Stimulated activated CD8-positive, alpha-beta memory T cell treated with anti-CD3 and anti-CD28 coated beads, Interleukin-7, amount 100 ng/mL, for 4 hours (primary cell): ENCODE measurements around the gene RNASEH2A.
A peak's percentile ranks its signal among the peaks of the same experiment; 100 is the strongest.
"Not testable (repeated sequence)": the region's sequence is repeated elsewhere in the genome, so short reads cannot be mapped to it uniquely, and the experiment has no call there.

Source experiments
- DNase-seq, 2 donors: peaks; one replicate each; pipeline ENCODE4 v3.0.0-alpha.2; 2020; ENCODE audit warnings: low read depth in 2 of 2

Gene RNASEH2A

GRCh38 chr19:12833418-12833737 is 27.0 kb downstream of the RNASEH2A start:
- no peak for DNase-seq

- DNase-seq: peak in 1 of 2 donors; percentile 43
Observed at GRCh38 chr19:12833738-12834565, 27.6 kb downstream of the RNASEH2A start.

- no peak for DNase-seq
Observed at GRCh38 chr19:12834566-12834943, 28.2 kb downstream of the RNASEH2A start, which contains the start of gene RTBDN. TSS of gene RTBDN (minus strand) at chr19:12834579. CDS start at chr19:12829979, 4,600 bp downstream.

GRCh38 chr19:12834976-12835757 is 28.8 kb downstream of the RNASEH2A start:
- no peak for DNase-seq

GRCh38 chr19:12836529-12836863 is 30.1 kb downstream of the RNASEH2A start:
- no peak for DNase-seq

- no peak for DNase-seq
Observed at GRCh38 chr19:12837225-12837624, 30.8 kb downstream of the RNASEH2A start.

- peak in 1 of 2 donors; percentile 19 for DNase-seq
Observed at GRCh38 chr19:12838182-12838885, 31.9 kb downstream of the RNASEH2A start, which contains the start of gene MAST1. TSS of gene MAST1 (plus strand) at chr19:12838515. CDS start at chr19:12838573, 58 bp downstream.

- DNase-seq: no peak
Observed at GRCh38 chr19:12838886-12839756, 32.7 kb downstream of the RNASEH2A start.

GRCh38 chr19:12840091-12841079 is 34.0 kb downstream of the RNASEH2A start:
- no peak for DNase-seq

GRCh38 chr19:12841094-12841493 is 34.7 kb downstream of the RNASEH2A start:
- no peak for DNase-seq

GRCh38 chr19:12842511-12842910 is 36.1 kb downstream of the RNASEH2A start:
- no peak for DNase-seq

GRCh38 chr19:12843328-12843727 is 36.9 kb downstream of the RNASEH2A start:
- DNase-seq: no peak

- DNase-seq: no peak
Observed at GRCh38 chr19:12843999-12844732, 37.8 kb downstream of the RNASEH2A start.

- DNase-seq: not testable (repeated sequence)
Observed at GRCh38 chr19:12846613-12847012, 40.2 kb downstream of the RNASEH2A start.

- peak; percentile 67 to 74 for DNase-seq
Observed at GRCh38 chr19:12847159-12848139, 41.1 kb downstream of the RNASEH2A start.

GRCh38 chr19:12856653-12857052 is 50.3 kb downstream of the RNASEH2A start:
- DNase-seq: no peak

- DNase-seq: no peak
Observed at GRCh38 chr19:12858041-12858928, 51.9 kb downstream of the RNASEH2A start.
